Occipital lobe (tissue), 2 donors: ENCODE measurements around the gene TGM1. TPM values are rescaled to one million over a fixed set of nuclear protein-coding genes. Genes with fewer than 3 reads are reported as not detected.
"Not testable (repeated sequence)": the region's sequence is repeated elsewhere in the genome, so short reads cannot be mapped to it uniquely, and the experiment has no call there.

Experiments used
- DNase-seq: peaks from one replicate; lab custom pipeline; 2025; lab: John Stamatoyannopoulos, UW
- total RNA-seq: library from RNA; depleted of rRNA; stranded (reverse); fragments of >200 nt; gene quantifications from one replicate; pipeline ENCODE4 v1.2.3, GENCODE V29; 2014

The TGM1 gene
- total RNA-seq, 1 donor from 2014 or later = 0.94 TPM

DNA sequence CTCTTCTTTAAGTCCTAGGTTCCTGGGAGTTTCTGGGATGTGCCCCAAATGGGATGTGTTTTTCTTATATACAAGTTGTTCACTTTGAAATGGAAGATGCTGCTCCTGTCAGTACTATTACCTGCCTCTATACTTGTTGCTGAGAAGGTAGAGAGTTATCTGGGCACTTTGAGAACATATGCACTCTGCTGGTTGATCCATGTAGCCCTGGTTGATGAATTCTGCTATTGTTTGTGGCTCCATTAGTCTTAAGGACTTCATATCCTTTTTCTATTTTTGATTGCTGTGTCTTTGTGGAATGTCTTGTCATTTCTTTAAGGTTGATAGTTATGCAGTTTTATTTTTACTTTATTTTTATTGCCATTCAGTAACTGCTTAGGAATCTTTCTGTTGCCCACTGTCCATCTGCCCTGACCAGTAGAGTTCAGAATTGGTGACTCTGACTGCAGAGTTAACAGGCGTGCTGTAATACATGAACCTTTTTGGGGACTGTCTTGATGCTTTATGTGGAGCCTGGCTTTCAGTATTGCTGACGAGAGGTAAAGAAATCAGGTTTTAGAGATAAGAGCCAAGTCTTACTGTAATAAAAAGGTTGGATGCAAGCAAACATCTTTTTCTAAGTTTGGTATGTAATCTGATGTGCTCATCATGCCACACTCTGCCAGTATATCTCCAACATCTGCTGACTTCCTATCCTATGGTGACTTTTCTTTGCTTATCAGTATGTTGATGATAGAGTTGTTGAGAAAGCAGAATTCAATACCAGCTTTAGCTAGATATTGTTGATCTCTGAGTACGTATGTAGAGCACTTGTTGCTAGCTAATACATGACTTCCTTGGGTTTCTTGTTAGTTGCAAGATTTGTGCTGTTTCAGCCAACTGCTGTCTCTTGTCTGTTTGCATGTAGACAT, 28.6 kb downstream of the TGM1 start:
- no peak for DNase-seq

DNA sequence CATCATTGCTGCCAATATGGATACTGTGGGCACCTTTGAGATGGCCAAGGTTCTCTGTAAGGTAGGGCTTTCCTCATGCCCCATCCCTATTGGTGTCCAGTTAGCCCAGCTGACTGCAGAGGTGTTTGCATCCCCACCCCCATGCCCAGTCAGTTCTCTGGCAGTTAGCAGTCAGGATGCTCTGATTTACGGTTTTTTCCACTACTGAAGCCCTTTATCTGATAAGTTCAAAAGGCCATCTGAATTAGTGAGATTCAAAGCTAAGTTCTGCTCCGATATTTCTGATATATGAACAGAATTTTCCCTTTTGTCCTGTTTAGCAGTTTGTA, 29.5 kb downstream of the TGM1 start:
- DNase-seq = no peak

DNA sequence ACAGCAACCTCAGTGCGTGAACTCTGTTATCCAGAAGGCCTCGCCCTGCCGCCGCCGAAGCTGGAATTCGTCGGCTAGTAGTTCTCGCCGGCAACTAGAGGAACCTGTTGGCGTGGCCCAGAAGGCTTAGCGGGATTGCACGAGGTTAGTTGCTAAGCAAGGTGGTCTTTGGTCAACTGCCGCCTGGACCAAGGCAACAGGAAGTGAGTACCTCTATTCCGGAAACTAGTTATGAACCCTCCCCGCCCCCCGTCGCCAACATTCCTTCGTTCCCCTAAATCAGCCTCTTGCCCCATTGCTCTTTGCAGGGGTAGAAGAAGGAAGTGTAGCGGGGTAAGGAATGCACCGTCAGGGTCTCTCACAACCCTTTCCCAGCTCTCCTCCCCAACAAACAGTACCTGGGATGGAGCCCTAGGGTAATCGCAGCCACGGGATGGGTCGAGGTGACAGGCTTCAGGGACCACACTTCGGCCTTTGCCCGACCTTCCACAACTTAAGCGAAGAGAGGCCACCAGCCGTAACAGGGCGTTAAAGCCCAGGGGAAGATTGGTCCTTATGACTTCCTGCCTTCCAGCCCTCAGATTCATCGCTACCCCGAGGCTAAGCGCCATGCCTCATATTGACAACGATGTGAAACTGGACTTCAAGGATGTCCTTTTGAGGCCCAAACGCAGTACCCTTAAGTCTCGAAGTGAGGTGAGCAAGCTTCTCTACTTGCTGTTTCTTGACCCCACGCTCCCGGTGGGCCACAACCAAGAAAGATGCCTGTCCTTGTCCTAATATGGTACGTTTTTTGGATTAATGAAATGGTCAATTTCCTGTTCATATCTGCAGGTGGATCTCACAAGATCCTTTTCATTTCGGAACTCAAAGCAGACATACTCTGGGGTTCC, 30.1 kb downstream of the TGM1 start, which contains the start of gene GMPR2:
Gene GMPR2 (plus strand): TSS at position 285 of the 893 bp plus-strand sequence. CDS start 325 bp downstream, at position 610.
- no peak for DNase-seq

- peak; percentile 97 for DNase-seq
Measured at GRCh38 chr14:24232121-24232644, 30.8 kb downstream of the TGM1 start, which contains the start of gene NEDD8. TSS of gene NEDD8 (minus strand) at chr14:24232367. CDS start at chr14:24232267, 100 bp downstream.

DNA sequence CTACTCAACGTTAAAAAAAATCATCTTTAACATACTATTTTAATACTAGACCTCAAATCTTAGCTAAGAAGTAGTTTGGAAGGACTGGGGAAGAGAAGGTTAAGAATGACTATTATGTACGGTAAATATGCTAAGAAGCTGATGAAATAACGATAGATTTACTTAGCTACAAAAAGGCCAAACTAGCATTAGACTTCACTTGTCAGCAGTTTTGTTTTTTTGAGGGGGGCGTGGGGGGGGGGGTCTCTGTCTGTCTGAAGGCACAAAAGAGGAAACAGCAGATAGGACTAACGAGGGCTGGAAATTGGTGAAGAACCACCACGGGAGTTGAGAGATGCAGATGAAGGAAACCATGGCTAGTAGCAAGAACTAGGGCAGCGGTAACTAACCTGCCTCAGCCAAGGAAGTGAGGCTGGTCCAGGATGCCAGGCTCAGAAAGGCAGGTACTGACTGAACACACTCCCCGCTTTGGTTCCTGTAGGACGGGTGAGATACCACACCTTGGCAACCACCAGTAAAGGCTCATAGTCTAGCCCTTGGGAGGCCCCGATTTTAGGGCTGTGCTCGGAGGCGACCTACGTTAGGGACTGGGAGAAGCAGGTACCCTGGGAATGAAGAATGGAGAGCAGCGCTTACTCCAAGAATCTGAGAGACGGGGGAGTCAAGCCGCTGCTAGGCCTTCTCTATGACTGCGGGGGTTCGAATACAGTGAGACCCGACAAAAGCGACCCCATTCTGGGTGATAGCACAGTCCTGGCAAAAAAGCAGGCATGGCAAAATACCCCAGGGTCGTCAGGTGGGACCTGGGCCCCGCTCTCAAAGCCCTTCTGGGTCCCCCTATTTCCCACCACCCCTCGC, 31.5 kb downstream of the TGM1 start:
- no peak for DNase-seq

DNA sequence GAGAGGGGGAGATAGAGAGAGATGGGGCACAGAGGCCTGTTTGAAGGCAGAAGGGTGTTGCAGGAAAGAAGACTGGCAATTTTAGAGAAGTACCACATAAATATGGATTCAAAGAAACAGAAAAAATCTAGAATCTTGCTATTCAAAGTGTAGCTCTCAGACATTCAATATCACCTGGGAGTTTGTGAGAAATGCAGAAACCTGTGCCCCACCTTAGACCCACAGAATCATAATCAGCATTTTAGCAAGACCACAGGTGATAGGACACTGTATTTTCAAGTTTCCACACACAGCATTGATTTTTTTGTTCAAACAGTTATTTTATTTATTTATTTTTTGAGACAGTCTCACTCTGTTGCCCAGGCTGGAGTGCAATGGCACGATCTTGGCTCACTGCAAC, 34.1 kb downstream of the TGM1 start:
- no peak for DNase-seq

DNA sequence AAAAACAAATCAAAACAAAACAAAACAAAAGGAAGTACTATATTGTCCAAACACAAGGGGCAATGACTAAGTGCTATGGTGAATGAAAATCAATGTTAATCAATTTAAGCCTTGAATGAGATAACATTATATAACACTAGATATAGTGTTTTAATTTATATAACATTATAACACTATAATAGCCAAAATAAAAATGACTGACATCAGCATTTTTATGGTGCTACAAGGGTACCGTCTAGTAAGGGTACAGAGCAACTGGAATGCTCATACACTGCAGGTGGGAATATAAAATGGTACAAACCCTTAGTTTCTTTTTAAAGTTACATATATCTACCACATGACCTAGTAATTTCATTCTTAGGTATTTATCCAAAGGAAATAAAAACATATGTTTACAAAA, 36.5 kb downstream of the TGM1 start:
- no peak for DNase-seq

DNA sequence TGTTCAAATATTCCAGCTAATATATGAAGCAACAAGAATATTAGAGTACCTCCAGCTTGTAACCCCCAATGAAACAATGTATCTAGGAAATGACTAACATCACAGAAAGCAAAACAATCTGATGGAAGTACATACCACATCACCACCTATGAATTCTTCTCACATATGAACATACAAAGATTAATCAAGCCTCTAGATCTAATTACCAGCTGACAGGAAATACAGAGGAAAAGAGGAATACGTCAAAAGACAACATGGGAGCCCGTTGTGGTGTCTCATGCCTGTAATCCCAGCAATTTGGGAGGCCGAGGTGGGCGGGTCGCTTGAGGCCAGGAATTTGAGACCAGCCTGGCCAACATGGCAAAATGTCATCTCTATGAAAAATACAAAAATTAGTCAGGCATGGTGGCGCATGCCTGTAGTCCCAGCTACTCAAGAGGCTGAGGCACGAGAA, 38.3 kb downstream of the TGM1 start:
- no peak for DNase-seq

GRCh38 chr14:24222987-24223386, 40.0 kb downstream of the TGM1 start:
- DNase-seq = not testable (repeated sequence)

- DNase-seq = no peak
Measured at GRCh38 chr14:24219521-24219920, 43.5 kb downstream of the TGM1 start.

DNA sequence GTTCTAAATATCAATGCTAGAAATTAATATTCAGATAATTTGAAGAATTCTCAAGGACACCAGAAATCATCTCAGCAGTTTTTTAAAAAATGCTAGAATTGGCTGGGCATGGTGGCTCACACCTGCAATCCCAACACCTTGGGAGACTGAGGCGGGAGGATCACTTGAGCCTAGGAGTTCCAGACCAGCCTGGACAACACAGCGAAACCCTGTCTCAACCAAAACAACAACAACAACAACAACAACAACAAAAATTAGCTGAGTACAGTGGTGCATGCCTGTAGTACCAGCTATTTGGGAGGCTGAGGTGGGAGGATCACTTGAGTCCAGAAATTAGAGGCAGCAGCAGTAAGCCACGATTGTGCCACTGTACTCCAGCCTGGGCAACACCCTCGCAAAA, 43.9 kb downstream of the TGM1 start:
- DNase-seq = no peak

DNA sequence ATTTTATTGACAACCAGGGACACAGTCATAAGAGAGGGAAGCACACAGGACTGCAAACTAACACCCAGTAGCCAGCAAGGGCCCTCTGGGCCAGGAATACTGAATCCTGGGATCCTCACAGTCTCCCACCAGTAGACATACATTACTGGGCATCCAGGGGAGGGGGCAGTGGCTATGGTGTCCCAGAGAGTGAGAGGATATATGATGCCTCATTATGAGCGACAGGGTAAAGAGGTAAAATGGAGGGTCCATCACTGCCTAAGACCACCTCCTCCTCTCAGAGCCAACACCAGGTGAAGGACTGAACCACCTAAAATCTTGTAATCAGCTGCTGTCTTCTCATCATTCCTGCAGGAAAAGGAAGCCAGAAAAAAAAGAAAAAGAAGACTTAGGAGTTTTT, 46.1 kb downstream of the TGM1 start:
- not testable (repeated sequence) for DNase-seq

GRCh38 chr14:24216345-24216699, 46.7 kb downstream of the TGM1 start:
- no peak for DNase-seq

GRCh38 chr14:24215495-24216344, 47.3 kb downstream of the TGM1 start, which contains the start of gene MDP1:
TSS of gene MDP1 (minus strand) at chr14:24216066. CDS start at chr14:24215955, 111 bp downstream.
- peak; percentile 81 for DNase-seq

DNA sequence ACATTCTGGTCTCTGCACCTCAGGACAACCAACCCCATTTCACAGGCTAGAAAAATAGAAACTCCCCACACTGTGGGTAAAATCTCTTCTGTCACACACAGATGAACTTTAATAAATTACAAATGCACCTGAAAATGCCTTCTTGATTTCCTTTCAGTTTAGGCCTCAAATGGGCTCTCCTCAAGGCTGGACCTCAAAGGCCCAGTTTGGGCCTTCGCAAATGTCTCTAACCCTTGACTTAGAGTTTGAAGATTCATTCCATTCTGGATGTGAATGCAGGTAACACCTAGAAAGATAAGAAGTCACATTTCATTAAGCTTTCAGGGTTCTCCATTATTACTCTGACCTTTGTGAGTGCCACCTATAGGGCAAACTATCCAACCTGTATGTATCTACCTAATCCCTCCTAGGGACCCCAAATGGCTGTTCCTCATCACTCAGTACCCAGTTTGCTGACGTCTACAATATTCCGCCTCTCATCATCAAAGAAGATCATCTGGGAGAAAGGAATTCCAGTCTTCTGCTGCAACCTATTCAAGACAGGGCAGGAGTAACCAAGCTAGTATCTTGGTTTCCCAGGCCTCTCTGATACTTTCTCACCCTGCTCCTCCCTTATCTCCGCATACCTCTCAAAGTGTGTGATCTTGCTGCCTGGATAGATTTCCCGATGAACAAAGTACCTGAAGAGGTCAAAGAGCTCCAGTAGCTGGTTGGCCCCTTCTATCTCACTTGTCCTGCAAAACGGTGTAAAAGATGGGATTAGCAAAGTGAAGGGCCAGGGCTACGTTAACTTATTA, 48.9 kb downstream of the TGM1 start:
- no peak for DNase-seq

- peak; percentile 89 for DNase-seq
Measured at GRCh38 chr14:24212924-24213865, 49.8 kb downstream of the TGM1 start, which contains the start of gene CHMP4A. TSS of gene CHMP4A (minus strand) at chr14:24213488. CDS start at chr14:24213439, 49 bp downstream.

- DNase-seq = no peak
Measured at GRCh38 chr14:24211311-24211710, 51.7 kb downstream of the TGM1 start.

DNA sequence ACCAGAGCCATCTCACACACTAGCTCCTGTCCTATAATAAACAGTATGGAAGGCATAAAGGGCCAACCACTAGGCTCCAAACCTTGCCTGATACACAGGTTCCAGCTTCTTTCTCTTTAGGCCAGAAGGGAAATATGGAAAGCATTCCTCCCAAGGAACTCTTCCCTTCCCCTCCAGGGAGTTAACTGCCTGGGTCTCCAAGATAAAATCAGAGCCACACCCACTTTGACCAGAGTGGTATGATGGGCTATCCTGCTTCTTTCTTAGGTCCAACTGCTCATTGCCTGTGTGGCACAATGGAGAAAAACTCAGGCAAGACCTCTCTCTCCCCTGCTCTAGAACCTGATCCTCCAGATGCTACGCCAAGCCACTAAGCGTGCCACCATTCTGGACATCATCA, 55.4 kb downstream of the TGM1 start:
- DNase-seq = no peak
